Fibroblast of mammary gland (primary cell): ENCODE data around the gene LRP3.
"Not testable (repeated sequence)": the region's sequence is repeated elsewhere in the genome, so short reads cannot be mapped to it uniquely, and the experiment has no call there.

Source experiments
- DNase-seq: peaks from one replicate; pipeline ENCODE4 v3.0.0-alpha.2; 2010; ENCODE audit warnings: low read depth
- H3K4me3 ChIP-seq: 2 replicates; pipeline ENCODE4 v1.5.1; 2011; ENCODE audit warnings: low read depth, mild to moderate bottlenecking, low read length, moderate library complexity; ENCODE audit not compliant: control insufficient read depth
- TF ChIP-seq, protein P1 (sequence below): conservative IDR thresholded peaks from 2 replicates; pipeline ENCODE4 v1.5.1; 2011; ENCODE audit warnings: low read depth, low read length, inconsistent platforms; ENCODE audit not compliant: control insufficient read depth, insufficient read depth

Gene LRP3

DNA sequence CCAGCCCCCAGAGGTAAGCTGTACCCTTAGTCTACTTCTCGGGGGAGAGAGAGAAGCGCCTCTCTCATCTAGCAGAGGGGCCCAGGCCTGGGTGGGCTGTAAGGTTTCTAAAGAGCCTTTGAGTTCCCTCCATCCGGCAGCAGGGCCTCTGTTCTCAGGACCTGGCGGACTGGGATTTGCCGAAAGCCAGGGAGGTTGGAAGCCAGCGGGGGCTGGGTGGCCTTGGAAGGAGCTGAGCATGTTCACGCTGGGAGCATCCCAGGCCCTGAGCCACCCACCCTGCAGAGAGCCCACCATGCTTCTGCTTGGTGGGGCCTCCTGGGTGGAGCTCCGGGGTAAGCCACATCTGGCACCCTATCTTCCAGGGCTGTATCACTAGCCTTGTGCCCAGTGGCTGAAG, 23.8 kb downstream of the LRP3 start:
- TF ChIP-seq, protein P1, sequence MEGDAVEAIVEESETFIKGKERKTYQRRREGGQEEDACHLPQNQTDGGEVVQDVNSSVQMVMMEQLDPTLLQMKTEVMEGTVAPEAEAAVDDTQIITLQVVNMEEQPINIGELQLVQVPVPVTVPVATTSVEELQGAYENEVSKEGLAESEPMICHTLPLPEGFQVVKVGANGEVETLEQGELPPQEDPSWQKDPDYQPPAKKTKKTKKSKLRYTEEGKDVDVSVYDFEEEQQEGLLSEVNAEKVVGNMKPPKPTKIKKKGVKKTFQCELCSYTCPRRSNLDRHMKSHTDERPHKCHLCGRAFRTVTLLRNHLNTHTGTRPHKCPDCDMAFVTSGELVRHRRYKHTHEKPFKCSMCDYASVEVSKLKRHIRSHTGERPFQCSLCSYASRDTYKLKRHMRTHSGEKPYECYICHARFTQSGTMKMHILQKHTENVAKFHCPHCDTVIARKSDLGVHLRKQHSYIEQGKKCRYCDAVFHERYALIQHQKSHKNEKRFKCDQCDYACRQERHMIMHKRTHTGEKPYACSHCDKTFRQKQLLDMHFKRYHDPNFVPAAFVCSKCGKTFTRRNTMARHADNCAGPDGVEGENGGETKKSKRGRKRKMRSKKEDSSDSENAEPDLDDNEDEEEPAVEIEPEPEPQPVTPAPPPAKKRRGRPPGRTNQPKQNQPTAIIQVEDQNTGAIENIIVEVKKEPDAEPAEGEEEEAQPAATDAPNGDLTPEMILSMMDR = no peak
- DNase-seq = no peak
- no peak overlapping the region for H3K4me3 ChIP-seq

DNA sequence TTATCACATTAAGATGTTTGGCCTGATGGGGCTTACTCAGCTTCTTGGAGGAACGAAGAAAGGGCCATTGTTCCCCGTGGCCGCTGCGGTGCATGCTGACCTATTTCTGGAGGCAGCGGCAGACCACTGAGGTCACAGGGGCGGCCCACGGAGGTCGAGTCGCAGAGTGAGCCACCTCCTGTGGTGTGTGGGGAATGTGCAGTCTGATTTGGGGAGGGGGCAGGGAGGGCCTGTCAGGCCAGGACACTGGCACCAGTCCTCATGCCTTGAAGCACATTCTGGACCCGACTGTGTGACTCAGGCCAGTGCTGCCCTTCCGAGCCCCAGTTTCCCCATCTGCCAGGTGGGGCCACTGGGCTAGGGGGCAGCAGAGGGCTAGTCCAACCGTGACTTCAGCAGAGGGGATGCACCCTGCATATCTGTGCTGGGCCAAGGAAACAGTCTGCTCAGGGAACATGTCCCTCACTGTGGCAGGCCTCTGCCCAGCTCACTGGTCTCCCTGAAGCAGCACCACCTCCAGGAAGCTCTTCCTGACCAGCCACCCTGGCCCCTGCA, 25.2 kb downstream of the LRP3 start:
- no peak for DNase-seq
- TF ChIP-seq, protein P1 = peak; percentile 10

DNA sequence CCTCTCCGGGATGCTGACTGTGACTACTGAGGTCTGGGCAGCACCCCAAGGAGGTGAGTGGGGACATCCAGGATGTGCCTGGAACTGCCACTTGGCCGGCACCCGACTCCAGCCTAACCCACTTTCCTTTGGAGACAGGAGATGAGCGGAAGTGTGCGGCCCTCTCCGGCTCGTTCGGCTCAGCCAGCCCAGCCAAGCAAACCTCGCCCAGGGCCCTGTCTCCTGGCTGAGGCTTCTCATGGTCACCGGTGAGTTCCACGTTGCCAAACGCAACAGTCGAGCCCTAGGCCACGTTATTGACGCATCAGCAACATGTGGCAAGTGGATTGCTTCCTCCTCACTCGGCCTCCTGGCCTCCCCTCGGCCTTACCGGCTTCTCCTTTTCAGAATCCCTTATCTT, 26.0 kb downstream of the LRP3 start:
- no peak for DNase-seq
- TF ChIP-seq, protein P1 = no peak
- no peak overlapping the region for H3K4me3 ChIP-seq

More for the DNA sequence above, 25.2 kb downstream of the LRP3 start:
- H3K4me3 ChIP-seq = no peak overlapping the region

DNA sequence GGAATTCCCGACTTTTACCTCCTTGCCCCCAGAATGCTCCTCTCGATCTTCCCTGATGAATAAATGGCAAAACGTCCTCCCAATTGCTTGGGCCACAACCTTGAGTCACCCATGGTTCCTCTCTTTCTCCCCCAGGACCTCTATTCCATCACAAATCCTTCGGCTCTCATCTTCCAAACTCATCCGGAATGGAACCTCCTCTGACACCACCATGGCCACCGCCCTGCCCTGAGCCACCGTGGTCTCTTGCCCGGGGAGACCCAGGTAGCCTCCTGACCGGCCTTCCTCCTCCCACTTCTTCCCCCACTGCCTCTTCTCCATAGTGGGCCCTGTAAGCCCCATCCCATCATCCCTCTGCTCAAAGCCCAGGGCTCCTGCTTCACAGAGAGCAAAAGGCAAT, 26.6 kb downstream of the LRP3 start:
- TF ChIP-seq, protein P1 = no peak
- DNase-seq = no peak
- H3K4me3 ChIP-seq = no peak overlapping the region

DNA sequence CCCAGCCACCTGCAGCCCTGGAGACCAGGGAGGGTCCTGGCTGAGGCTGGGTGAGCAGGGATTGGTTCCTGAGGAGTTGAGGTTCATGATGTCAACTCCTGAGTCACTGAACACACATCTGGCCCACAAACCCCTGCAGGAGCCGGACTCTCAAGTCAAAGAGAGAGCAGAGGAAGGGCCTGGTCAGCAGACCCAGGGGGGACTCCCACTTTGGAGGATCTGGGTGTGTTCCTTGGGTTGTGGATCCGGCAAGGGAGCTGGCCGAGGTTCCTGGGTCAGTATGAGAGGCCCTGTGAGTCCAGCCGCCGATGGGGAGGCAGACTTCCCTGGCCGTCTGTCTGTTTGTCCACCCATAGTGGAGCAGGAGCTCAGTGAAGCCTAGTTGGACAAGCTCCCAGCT, 27.5 kb downstream of the LRP3 start:
- peak; percentile 25 for DNase-seq
- TF ChIP-seq, protein P1 = no peak
- H3K4me3 ChIP-seq = no peak overlapping the region

DNA sequence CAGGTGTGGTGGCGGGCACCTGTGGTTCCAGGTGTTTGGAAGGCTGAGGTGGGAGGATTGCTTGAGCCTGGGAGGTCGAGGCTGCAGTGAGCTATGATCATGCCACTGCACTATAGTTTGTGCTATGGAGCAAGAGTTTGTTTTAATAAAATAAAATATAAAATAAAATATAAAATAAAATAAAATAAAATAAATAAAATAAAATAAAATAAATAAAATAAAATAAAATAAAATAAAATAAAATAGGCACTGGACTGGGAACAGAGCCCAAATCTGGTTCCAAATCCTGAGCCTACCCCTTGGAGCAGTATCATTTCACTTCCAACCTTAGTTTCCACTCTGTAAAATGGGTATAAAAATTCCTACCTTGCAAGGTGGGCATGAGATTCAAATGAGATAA, 28.1 kb downstream of the LRP3 start:
- not testable (repeated sequence) for H3K4me3 ChIP-seq, DNase-seq

DNA sequence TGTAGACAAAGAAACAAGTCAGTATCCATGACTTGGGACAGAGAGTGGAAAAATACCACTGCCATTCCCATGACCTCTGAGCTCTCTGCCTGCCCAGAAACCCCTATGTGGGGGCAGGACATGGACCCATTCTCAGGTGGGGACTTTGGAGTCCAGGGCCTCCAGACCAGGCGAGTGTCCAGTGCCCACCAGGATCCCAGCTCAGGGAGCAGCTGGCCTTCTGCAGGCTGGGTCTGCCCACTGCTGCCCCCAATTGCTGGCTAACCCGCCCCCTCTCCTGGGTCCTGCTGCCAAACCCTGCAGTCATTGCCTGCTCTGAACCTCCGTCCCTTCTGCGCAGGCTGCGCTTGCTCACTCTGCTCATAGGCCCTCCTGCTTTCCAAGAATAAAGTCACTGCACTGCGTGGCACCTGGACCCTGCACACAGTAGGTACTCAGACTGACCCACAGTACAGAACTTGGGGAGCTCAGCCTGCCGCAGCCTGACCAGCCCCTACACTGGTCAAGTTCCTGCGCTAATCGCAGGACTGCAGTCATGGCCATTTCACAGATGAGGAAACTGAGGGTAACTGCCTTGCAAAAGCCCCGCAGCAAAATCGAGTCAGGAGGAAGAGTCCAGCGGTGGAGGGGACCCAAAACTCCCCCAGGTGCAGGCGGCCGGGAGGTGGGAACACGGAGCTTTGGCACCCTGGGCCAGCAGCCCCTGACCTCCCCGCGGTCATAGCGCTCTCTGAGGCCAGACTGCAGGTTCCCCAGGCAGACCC, 30.7 kb downstream of the LRP3 start:
- no peak overlapping the region for H3K4me3 ChIP-seq
- no peak for DNase-seq
- TF ChIP-seq, protein P1 = no peak
